ENCODE measurements around the gene WDR45B.
"Not testable (repeated sequence)": the region's sequence is repeated elsewhere in the genome, so short reads cannot be mapped to it uniquely, and the experiment has no call there.

The WDR45B gene

GRCh38 chr17:82582709-82583108 lies 65.5 kb downstream of the WDR45B start:
- no peak for DNase-seq (ENCODE audit: low read depth in 2 of 2)

GRCh38 chr17:82582213-82582612 lies 66.0 kb downstream of the WDR45B start:
- DNase-seq (ENCODE audit: low read depth in 2 of 2) = no peak

- DNase-seq (ENCODE audit: low read depth in 2 of 2) = not testable (repeated sequence)
Measured at GRCh38 chr17:82579969-82580368, 68.3 kb downstream of the WDR45B start.

- no peak for DNase-seq (ENCODE audit: low read depth in 2 of 2)
Measured at GRCh38 chr17:82577300-82577699, 70.9 kb downstream of the WDR45B start.

- not testable (repeated sequence) for DNase-seq (ENCODE audit: low read depth in 2 of 2)
Measured at GRCh38 chr17:82575581-82576221, 72.5 kb downstream of the WDR45B start.

GRCh38 chr17:82574041-82574440 lies 74.2 kb downstream of the WDR45B start:
- no peak for DNase-seq (ENCODE audit: low read depth in 2 of 2)

GRCh38 chr17:82571855-82572254 lies 76.4 kb downstream of the WDR45B start:
- no peak for DNase-seq (ENCODE audit: low read depth in 2 of 2)

GRCh38 chr17:82570277-82570676 lies 78.0 kb downstream of the WDR45B start:
- no peak for DNase-seq (ENCODE audit: low read depth in 2 of 2)

- DNase-seq (ENCODE audit: low read depth in 2 of 2) = no peak
Measured at GRCh38 chr17:82569621-82570020, 78.6 kb downstream of the WDR45B start.

GRCh38 chr17:82568997-82569393 lies 79.2 kb downstream of the WDR45B start:
- no peak for DNase-seq (ENCODE audit: low read depth in 2 of 2)

- no peak for DNase-seq (ENCODE audit: low read depth in 2 of 2)
Measured at GRCh38 chr17:82567286-82567685, 81.0 kb downstream of the WDR45B start.

- no peak for DNase-seq (ENCODE audit: low read depth in 2 of 2)
Measured at GRCh38 chr17:82566129-82566960, 81.9 kb downstream of the WDR45B start.

GRCh38 chr17:82565551-82565950 lies 82.7 kb downstream of the WDR45B start:
- DNase-seq (ENCODE audit: low read depth in 2 of 2) = no peak

Measured in stimulated activated CD4-positive, alpha-beta T cell treated with anti-CD3 and anti-CD28 coated beads, Interleukin-1b, Interleukin-23, amount 100 ng/mL, for 1 hour (primary cell).